ENCODE results near the gene MRTFA.

DNA sequence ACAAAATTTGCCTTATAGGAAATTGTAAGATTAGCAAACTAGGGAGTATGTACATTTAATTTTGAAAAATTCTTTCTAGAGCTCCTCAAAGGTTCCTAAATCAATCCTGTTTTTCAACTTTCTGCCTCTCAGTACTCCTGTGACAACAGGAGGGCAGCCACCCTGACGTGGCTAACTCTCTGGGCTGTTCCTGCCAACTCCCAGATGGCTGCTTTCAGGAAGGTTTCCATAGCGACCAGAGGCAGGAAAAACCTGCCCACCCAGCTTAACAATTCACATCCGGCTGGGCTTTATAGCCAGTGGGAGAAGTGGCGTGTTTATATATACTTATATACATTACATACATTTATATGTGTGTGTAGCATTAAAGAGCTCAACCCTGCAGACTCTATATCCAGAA is 239.6 kb downstream of the MRTFA start:
- TF ChIP-seq, protein P1, sequence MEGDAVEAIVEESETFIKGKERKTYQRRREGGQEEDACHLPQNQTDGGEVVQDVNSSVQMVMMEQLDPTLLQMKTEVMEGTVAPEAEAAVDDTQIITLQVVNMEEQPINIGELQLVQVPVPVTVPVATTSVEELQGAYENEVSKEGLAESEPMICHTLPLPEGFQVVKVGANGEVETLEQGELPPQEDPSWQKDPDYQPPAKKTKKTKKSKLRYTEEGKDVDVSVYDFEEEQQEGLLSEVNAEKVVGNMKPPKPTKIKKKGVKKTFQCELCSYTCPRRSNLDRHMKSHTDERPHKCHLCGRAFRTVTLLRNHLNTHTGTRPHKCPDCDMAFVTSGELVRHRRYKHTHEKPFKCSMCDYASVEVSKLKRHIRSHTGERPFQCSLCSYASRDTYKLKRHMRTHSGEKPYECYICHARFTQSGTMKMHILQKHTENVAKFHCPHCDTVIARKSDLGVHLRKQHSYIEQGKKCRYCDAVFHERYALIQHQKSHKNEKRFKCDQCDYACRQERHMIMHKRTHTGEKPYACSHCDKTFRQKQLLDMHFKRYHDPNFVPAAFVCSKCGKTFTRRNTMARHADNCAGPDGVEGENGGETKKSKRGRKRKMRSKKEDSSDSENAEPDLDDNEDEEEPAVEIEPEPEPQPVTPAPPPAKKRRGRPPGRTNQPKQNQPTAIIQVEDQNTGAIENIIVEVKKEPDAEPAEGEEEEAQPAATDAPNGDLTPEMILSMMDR (IDR thresholded peaks at IDR 0.05) = no peak
- no peak for TF ChIP-seq POLR2A (IDR thresholded peaks at IDR 0.05)

Data from uterus (tissue), 2 donors.